Esophagus muscularis mucosa (tissue), 4 donors: ENCODE measurements around the gene ARL15. TPM values are rescaled to one million over a fixed set of nuclear protein-coding genes. Genes with fewer than 3 reads are reported as not detected.

Experiments used
- DNase-seq: peaks from one replicate; pipeline ENCODE4 v3.0.0-alpha.2; 2017; ENCODE audit errors: extremely low spot score
- H3K27ac ChIP-seq, 4 donors: fragments of 200-600 bp; sonication (generic); replicated peaks in 1 of 4; 1 replicate in 3 of 4; 2 replicates in 1 of 4; pipeline ENCODE4 v1.5.1; 2016 to 2019; ENCODE audit warnings: mild to moderate bottlenecking in 1 of 4
- H3K27me3 ChIP-seq, 4 donors: fragments of 200-600 bp; sonication (generic); one replicate each; pipeline versions ENCODE4 v1.5.1 to v1.6.0; 2016 to 2019
- H3K36me3 ChIP-seq, 4 donors: fragments of 200-600 bp; sonication (generic); one replicate each; pipeline ENCODE4 v1.5.1; 2016 to 2019
- H3K4me1 ChIP-seq, 4 donors: fragments of 200-600 bp; sonication (generic); one replicate each; pipeline ENCODE4 v1.5.1; 2016 to 2019
- H3K4me3 ChIP-seq, 4 donors: fragments of 200-600 bp; sonication (generic); 1 replicate in 2 of 4; 2 replicates in 2 of 4; pipeline ENCODE4 v1.5.1; 2016 to 2019; ENCODE audit warnings: mild to moderate bottlenecking in 4 of 4, moderate library complexity in 1 of 4
- H3K9me3 ChIP-seq, 4 donors: fragments of 200-600 bp; sonication (generic); 1 replicate in 3 of 4; 2 replicates in 1 of 4; pipeline ENCODE4 v1.5.1; 2016 to 2019
- CTCF ChIP-seq, 3 experiments: fragments of 200-600 bp in 2 of 3; fragments of 450-650 bp in 1 of 3; sonication (generic) in 2 of 3; IDR thresholded peaks; one replicate each; pipeline ENCODE4 v1.5.1; 2017 to 2019; ENCODE audit warnings: antibody characterized with exemption in 3 of 3, mild to moderate bottlenecking in 2 of 3, moderate library complexity in 1 of 3
- EP300 ChIP-seq: sonication (generic); formaldehyde crosslinking; IDR thresholded peaks from one replicate; pipeline ENCODE4 v1.6.1; 2017; ENCODE audit warnings: antibody characterized with exemption
- POLR2A ChIP-seq: fragments of 450-650 bp; IDR thresholded peaks from one replicate; pipeline ENCODE4 v1.6.1; 2017; ENCODE audit warnings: antibody characterized with exemption, moderate library complexity, mild to moderate bottlenecking, low read depth
- POLR2AphosphoS5 ChIP-seq, 2 donors: sonication (generic); formaldehyde crosslinking; IDR thresholded peaks; one replicate each; pipeline ENCODE4 v1.6.1; 2017; ENCODE audit warnings: antibody characterized with exemption in 2 of 2
- WGBS: methylation state at CpG from one replicate; pipeline ENCODE4 v1.1.5; 2018; 5-methylcytosine and 5-hydroxymethylcytosine counted together
- intact Hi-C: fragments of 100-400 bp; cut with DNase I; formaldehyde crosslinking; loops from one replicate; pipeline ENCODE4 v1.15.1; 2023
- total RNA-seq, 4 donors: library from RNA; depleted of rRNA; stranded (reverse); fragments of >200 nt; gene quantifications; one replicate each; pipeline versions ENCODE4 v1.1.0 to v1.2.1, GENCODE V29; 2016

The ARL15 gene
- total RNA-seq, 4 donors from 2014 or later = 11.6 to 21.6 (median 16.5) TPM

GRCh38 chr5:53934151-53934820 lies 376.1 kb downstream of the ARL15 start:
- Histone ChIP-seq H3K27ac (no peak overlapping the region), H3K27me3 (no peaks in the 10 kb centered on the region), H3K4me3 (no peak overlapping the region), H3K9me3 (no peaks in the 10 kb centered on the region), H3K36me3 (no peaks in the 10 kb centered on the region), H3K4me1 (peaks cover 0 to 19% (median 9%) of the 10 kb centered on the region in 4 donors)
- TF ChIP-seq POLR2AphosphoS5 (IDR thresholded peaks at IDR 0.05) (no peak), POLR2A (no peak), EP300 (no peak), CTCF (IDR thresholded peaks at IDR 0.05) (no peak)
- 67% methylated on average over 4 of the region's 4 CpGs for WGBS
- intact Hi-C loops = no loop called here
- DNase-seq = no peak

- TF ChIP-seq POLR2AphosphoS5 (IDR thresholded peaks at IDR 0.05) (no peak), CTCF (IDR thresholded peaks at IDR 0.05) (no peak), POLR2A (no peak), EP300 (no peak)
- intact Hi-C loops = no loop called here
- WGBS = 92% methylated on average over 6 of the region's 6 CpGs
These were observed 378.0 kb downstream of the ARL15 start for GRCh38 chr5:53932351-53932750.

GRCh38 chr5:53930457-53930856 lies 379.9 kb downstream of the ARL15 start:
- no peak overlapping the region for H3K4me3 ChIP-seq
- H3K27me3 ChIP-seq = no peaks in the 10 kb centered on the region
- H3K9me3 ChIP-seq = no peaks in the 10 kb centered on the region
- intact Hi-C loops = no loop called here
- H3K4me1 ChIP-seq = peaks cover 0 to 7% (median 3%) of the 10 kb centered on the region in 4 donors
- no peaks in the 10 kb centered on the region for H3K36me3 ChIP-seq
- WGBS = 76% methylated on average over 5 of the region's 5 CpGs
- no peak for TF ChIP-seq EP300
- no peak for TF ChIP-seq POLR2AphosphoS5 (IDR thresholded peaks at IDR 0.05)
- no peak for TF ChIP-seq POLR2A
- no peak for TF ChIP-seq CTCF (IDR thresholded peaks at IDR 0.05)
- no peak for DNase-seq
- no peak overlapping the region for H3K27ac ChIP-seq

More at GRCh38 chr5:53932351-53932750, 378.0 kb downstream of the ARL15 start:
- no peak for DNase-seq
- Histone ChIP-seq H3K36me3 (no peaks in the 10 kb centered on the region), H3K27ac (no peak overlapping the region), H3K4me1 (peaks cover 0 to 15% (median 7%) of the 10 kb centered on the region in 4 donors), H3K9me3 (no peaks in the 10 kb centered on the region), H3K27me3 (no peaks in the 10 kb centered on the region), H3K4me3 (no peak overlapping the region)

GRCh38 chr5:53929570-53929969 lies 380.8 kb downstream of the ARL15 start:
- TF ChIP-seq POLR2A (no peak), CTCF (IDR thresholded peaks at IDR 0.05) (no peak), POLR2AphosphoS5 (IDR thresholded peaks at IDR 0.05) (no peak), EP300 (no peak)
- no peak for DNase-seq

More at GRCh38 chr5:53929570-53929969, 380.8 kb downstream of the ARL15 start:
- H3K36me3 ChIP-seq = no peaks in the 10 kb centered on the region
- 100% methylated on average over 2 of the region's 2 CpGs for WGBS
- peaks cover 1 to 5% (median 5%) of the 10 kb centered on the region in 4 donors for H3K4me1 ChIP-seq
- H3K27ac ChIP-seq = no peak overlapping the region
- intact Hi-C loops = no loop called here
- H3K9me3 ChIP-seq = no peaks in the 10 kb centered on the region
- H3K4me3 ChIP-seq = no peak overlapping the region
- no peaks in the 10 kb centered on the region for H3K27me3 ChIP-seq
